ENCODE results near the gene BCL11A. TPM values are rescaled to one million over a fixed set of nuclear protein-coding genes. Genes with fewer than 3 reads are reported as not detected.
A peak's percentile ranks its signal among the peaks of the same experiment; 100 is the strongest.

BCL11A gene
- total and polyA plus RNA-seq, 2 experiments from 2014 or later, result 57.5 to 77.6 TPM

DNA sequence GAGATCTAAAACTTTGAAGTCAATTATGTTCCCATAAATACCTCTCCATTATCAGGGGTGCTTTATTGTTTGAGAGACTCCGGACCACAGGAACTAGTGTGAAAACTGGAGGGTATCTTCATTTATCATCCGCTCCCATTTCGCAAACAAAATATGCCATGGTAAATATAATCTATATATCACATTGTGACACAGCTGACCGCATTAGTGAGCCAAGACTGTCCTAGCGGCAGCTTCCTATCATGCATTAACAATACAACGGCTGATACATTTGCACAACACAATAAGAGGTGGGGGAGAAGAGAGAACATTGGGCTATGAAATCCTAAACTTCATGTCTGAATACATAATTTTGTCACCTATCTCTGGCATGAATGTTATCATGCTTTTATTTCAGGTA is 29.5 kb downstream of the BCL11A start:
- H3K4me3 Mint-ChIP-seq, result no peak overlapping the region
- Histone ChIP-seq H3K36me3 (ENCODE audit: insufficient read depth) (0 out of 2 replicates have a peak, but pooled peaks cover 3% of the 10 kb centered on the region), H3K79me2 (replicated peaks; ENCODE audit: insufficient read depth) (peaks cover 99% of the 10 kb centered on the region), H3K4me1 (ENCODE audit: insufficient read depth) (peaks cover 84% of the 10 kb centered on the region), H2AFZ (no peak overlapping the region), H3F3A (replicated peaks; ENCODE audit: low read depth) (no peaks in the 10 kb centered on the region), H3K4me2 (peak overlapping the region; percentile 11; the same call in 1 of the 2 replicates), H3K27ac (ENCODE audit: low read depth) (no peak overlapping the region), H3K4me3 (no peak overlapping the region), H4K20me1 (replicated peaks; ENCODE audit: insufficient read depth) (peaks cover 38% of the 10 kb centered on the region), H3K9me2 (ENCODE audit: insufficient read depth) (no peaks in the 10 kb centered on the region), H3K27me3 (ENCODE audit: insufficient read depth) (no peaks in the 10 kb centered on the region)
- H3K36me3 Mint-ChIP-seq (ENCODE audit: low read depth), result peaks cover 17% of the 10 kb centered on the region
- H3K4me1 Mint-ChIP-seq, result peaks cover 92% of the 10 kb centered on the region
- H3K27me3 Mint-ChIP-seq (ENCODE audit: insufficient read depth, low read depth, poor library complexity), result peaks cover 4% of the 10 kb centered on the region
- TF ChIP-seq, protein P1, sequence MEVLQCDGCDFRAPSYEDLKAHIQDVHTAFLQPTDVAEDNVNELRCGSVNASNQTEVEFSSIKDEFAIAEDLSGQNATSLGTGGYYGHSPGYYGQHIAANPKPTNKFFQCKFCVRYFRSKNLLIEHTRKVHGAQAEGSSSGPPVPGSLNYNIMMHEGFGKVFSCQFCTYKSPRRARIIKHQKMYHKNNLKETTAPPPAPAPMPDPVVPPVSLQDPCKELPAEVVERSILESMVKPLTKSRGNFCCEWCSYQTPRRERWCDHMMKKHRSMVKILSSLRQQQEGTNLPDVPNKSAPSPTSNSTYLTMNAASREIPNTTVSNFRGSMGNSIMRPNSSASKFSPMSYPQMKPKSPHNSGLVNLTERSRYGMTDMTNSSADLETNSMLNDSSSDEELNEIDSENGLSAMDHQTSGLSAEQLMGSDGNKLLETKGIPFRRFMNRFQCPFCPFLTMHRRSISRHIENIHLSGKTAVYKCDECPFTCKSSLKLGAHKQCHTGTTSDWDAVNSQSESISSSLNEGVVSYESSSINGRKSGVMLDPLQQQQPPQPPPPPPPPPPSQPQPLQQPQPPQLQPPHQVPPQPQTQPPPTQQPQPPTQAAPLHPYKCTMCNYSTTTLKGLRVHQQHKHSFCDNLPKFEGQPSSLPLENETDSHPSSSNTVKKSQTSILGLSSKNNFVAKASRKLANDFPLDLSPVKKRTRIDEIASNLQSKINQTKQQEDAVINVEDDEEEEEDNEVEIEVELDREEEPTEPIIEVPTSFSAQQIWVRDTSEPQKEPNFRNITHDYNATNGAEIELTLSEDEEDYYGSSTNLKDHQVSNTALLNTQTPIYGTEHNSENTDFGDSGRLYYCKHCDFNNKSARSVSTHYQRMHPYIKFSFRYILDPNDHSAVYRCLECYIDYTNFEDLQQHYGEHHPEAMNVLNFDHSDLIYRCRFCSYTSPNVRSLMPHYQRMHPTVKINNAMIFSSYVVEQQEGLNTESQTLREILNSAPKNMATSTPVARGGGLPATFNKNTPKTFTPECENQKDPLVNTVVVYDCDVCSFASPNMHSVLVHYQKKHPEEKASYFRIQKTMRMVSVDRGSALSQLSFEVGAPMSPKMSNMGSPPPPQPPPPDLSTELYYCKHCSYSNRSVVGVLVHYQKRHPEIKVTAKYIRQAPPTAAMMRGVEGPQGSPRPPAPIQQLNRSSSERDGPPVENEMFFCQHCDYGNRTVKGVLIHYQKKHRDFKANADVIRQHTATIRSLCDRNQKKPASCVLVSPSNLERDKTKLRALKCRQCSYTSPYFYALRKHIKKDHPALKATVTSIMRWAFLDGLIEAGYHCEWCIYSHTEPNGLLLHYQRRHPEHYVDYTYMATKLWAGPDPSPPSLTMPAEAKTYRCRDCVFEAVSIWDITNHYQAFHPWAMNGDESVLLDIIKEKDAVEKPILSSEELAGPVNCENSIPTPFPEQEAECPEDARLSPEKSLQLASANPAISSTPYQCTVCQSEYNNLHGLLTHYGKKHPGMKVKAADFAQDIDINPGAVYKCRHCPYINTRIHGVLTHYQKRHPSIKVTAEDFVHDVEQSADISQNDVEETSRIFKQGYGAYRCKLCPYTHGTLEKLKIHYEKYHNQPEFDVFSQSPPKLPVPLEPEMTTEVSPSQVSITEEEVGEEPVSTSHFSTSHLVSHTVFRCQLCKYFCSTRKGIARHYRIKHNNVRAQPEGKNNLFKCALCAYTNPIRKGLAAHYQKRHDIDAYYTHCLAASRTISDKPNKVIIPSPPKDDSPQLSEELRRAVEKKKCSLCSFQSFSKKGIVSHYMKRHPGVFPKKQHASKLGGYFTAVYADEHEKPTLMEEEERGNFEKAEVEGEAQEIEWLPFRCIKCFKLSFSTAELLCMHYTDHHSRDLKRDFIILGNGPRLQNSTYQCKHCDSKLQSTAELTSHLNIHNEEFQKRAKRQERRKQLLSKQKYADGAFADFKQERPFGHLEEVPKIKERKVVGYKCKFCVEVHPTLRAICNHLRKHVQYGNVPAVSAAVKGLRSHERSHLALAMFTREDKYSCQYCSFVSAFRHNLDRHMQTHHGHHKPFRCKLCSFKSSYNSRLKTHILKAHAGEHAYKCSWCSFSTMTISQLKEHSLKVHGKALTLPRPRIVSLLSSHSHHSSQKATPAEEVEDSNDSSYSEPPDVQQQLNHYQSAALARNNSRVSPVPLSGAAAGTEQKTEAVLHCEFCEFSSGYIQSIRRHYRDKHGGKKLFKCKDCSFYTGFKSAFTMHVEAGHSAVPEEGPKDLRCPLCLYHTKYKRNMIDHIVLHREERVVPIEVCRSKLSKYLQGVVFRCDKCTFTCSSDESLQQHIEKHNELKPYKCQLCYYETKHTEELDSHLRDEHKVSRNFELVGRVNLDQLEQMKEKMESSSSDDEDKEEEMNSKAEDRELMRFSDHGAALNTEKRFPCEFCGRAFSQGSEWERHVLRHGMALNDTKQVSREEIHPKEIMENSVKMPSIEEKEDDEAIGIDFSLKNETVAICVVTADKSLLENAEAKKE (CRISPR knock-in tag; IDR thresholded peaks at IDR 0.05), result no peak
- TF ChIP-seq EZH2phosphoT487 (IDR thresholded peaks at IDR 0.05; ENCODE audit: unreplicated experiment) (no peak), EZH2 (IDR thresholded peaks at IDR 0.05; ENCODE audit: low read depth, unreplicated experiment) (no peak), STAT1 (IDR thresholded peaks at IDR 0.05; ENCODE audit: unreplicated experiment) (no peak), ZNF331 (CRISPR knock-in tag; IDR thresholded peaks at IDR 0.05; ENCODE audit: low read depth) (no peak), CREB1 (CRISPR knock-in tag; IDR thresholded peaks at IDR 0.05; ENCODE audit: low read depth) (no peak)
- TF ChIP-seq, protein P2, sequence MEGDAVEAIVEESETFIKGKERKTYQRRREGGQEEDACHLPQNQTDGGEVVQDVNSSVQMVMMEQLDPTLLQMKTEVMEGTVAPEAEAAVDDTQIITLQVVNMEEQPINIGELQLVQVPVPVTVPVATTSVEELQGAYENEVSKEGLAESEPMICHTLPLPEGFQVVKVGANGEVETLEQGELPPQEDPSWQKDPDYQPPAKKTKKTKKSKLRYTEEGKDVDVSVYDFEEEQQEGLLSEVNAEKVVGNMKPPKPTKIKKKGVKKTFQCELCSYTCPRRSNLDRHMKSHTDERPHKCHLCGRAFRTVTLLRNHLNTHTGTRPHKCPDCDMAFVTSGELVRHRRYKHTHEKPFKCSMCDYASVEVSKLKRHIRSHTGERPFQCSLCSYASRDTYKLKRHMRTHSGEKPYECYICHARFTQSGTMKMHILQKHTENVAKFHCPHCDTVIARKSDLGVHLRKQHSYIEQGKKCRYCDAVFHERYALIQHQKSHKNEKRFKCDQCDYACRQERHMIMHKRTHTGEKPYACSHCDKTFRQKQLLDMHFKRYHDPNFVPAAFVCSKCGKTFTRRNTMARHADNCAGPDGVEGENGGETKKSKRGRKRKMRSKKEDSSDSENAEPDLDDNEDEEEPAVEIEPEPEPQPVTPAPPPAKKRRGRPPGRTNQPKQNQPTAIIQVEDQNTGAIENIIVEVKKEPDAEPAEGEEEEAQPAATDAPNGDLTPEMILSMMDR (conservative IDR thresholded peaks at IDR 0.05; ENCODE audit: low read depth in 2 of 2), result no peak
- no peak for DNase-seq (ENCODE audit: low spot score)
- no peak overlapping the region for H3K27ac Mint-ChIP-seq
- no peaks in the 10 kb centered on the region for H3K9me3 Mint-ChIP-seq
- no peak for ATAC-seq

Measured in GM23338 (cell line).